ENCODE results near the gene MCRIP1.
"Not testable (repeated sequence)": the region's sequence is repeated elsewhere in the genome, so short reads cannot be mapped to it uniquely, and the experiment has no call there.

Gene MCRIP1

GRCh38 chr17:81840826-81841778 lies 8.0 kb upstream of the MCRIP1 start:
- no peak for DNase-seq

DNA sequence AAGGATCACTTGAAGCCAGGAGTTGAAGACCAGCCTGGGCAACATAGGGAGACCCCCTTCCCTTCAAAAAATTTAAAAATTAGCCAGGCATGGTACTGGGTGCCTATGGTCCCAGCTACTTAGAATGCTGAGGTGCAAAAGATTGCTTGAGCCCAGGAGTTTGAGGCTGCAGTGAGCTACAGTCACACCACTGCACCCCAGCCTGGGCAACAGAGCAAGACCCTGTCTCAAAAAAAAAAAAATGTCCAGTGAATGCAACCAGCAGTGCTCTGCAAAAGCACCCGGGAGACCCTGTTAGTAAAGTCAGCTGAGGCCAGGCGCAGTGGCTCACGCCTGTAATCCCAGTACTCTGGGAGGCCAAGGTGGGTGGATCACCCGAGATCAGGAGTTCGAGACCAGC lies 7.0 kb upstream of the MCRIP1 start:
- DNase-seq: not testable (repeated sequence)

- no peak for DNase-seq
Measured at GRCh38 chr17:81839301-81839700, 6.2 kb upstream of the MCRIP1 start.

DNA sequence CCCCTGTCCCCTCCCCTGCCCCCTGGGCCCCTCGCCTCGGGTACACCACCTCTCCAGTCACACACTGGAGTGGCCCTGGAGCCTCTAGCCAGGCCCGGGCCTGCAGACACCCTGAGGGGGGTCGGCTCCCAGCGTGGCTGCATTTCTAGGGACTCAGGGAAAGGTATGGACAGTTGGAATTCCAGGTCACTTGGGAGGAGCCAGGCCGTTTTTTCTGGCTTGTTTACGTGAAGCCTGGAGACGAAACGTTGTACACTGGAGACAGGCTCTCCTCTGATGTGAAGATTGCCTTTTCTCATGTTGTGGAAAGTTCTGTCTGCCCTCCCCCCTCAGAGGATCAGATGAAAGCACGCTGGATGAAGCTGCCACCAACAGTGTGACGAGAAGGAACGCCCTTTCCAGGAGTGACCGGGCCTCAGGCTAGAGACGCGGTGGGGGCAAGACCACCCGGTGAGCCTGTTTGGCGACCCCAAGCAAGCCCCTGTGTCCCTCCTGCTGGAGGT lies 5.7 kb upstream of the MCRIP1 start:
- no peak for DNase-seq

- DNase-seq: no peak
Measured at GRCh38 chr17:81837641-81838040, 4.5 kb upstream of the MCRIP1 start.

GRCh38 chr17:81834831-81835267 lies 1.8 kb upstream of the MCRIP1 start, which contains the start of gene PPP1R27:
Gene PPP1R27, minus strand, starts transcription at chr17:81835050. Its CDS starts 97 bp downstream, at chr17:81834953.
- no peak for DNase-seq

GRCh38 chr17:81833921-81834830 lies 1.1 kb upstream of the MCRIP1 start:
- no peak for DNase-seq

- DNase-seq: no peak
Measured at GRCh38 chr17:81832608-81833159, 407 bp downstream of the MCRIP1 start.

DNA sequence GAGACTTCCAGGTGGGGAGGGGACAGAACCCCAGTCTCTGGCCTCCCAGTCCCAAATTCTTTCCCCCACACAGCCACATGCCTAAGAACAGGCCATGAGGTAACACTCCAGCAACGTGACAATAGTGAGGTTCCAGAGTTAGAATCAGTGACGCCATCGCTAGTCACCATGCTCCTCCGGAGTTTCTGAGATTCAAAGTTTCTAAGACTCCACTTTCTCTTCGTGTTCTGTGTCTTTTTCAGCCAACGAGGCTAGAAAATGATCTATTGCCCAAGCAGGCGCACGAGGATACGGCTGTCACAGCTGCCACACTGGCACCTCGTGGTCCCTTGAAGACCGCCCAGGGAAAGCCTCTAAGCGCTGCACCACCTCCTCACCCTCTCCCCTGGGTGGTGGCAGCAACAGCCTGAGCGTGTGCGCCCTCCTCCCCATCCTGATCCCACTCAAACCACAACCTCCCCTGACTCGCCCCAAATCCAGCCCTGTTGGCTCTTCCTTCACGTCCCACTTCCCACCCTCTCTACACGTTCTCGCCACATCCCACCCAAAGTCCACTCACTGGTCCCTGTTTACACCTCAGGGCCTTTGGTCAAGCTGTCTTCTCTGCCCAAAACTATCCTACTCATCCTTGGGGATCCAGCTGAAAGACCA lies 1.0 kb downstream of the MCRIP1 start:
- DNase-seq: no peak

DNA sequence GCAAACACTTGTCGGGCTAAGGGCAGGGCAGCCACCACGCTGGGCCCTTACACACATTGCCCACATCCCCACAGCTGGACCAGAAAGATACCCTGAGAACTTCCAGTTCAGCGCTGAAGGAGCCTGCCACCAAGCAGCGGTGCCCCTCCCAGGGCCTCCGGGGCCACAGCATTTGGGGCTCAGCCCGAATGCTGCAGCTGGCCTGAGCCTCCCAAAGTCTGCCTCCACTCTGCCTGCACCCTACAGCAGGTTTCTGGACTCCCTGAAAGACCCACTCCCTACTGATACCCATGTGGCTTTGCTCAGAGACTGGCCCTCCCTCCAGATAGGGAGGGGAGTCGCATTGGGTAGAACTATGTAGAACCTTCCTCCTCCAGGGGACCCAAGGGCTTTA lies 1.5 kb downstream of the MCRIP1 start:
- DNase-seq: no peak

GRCh38 chr17:81829858-81830257 lies 3.2 kb downstream of the MCRIP1 start:
- DNase-seq: no peak

DNA sequence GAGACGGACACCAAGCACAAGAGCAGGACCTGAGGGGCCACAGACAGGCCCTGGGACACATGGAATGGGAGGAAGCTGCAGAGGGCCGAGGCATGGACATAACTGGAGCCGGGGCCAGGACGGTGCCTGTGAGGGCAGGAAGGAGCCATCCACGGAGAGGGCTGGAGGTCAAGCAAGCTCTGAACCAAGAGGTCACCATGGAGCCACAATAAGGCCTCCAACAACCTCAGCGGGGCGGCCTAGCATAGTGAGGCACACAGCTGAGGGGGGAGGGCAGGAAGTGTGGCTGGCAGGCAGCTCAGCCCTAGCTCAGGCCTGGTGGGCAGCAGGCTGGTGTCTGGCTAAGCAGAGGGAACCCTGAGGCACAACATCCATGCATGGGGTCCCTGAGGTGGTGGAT lies 4.4 kb downstream of the MCRIP1 start:
- DNase-seq: no peak

DNA sequence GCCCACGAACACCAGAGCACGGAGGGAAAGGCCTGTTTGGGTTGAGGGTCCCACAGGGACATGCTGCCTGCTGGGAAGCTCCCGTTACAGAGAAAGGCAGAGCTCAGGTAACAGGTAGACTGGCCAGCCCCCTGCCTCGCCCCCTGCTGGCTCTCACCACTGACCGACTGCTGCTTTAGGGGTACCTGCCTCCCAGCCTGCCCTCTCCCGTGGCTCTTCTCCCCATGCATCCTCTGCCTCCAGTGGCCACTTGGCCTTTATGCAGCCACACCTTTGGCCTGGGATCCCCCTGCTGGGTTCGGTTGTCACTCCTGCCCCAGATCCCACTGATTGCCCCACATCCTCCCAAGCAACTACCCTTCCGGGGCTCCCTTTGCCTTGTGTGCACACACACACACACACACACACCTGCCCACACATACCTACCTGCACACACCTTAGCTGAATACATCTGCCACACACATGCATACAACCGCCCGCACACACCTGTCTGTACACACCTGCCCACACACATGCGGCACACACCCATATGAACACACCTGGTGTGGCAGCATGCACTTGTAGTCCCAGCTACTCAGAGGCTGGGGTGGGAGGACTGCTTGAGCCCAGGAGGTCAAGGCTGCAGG lies 7.1 kb downstream of the MCRIP1 start:
- DNase-seq: no peak

- no peak for DNase-seq
Measured at GRCh38 chr17:81824595-81824994, 8.5 kb downstream of the MCRIP1 start.

DNA sequence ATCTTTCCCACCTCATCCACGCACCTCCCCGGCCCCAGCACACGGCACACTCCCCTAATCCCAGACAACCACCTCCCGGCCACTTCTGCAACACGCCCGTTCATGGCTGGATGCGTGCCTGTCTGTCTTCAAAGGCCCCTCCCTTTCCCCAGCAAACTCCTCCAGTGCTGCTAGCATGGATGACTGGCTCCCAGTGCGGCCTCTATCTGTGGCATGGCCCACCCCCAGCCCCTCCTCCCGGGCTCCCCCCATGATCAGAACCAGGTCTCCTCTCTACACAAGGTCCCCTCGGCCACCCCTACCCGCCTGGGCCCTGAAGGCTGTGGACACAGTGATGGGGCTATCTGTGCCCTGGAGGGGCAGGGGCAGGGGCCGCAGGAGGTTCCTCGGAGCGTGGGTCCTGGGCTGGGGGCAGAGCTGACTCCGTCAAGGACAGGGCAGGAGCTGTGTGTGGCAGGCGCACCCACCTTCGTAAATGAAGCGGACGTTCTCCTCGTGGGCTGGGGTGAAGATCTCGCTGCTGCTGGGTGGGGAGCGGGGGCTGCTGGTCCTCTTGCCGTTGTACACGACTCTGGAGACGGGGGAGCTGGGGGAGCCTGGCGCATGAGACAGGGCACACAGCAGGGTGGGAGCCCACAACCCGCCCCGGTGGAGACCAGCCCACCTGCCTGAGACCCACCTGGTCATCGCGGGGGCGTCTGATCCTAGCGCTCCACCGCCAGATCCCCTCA lies 9.1 kb downstream of the MCRIP1 start:
- no peak for DNase-seq

GRCh38 chr17:81822996-81823819 lies 9.9 kb downstream of the MCRIP1 start:
- no peak for DNase-seq

DNA sequence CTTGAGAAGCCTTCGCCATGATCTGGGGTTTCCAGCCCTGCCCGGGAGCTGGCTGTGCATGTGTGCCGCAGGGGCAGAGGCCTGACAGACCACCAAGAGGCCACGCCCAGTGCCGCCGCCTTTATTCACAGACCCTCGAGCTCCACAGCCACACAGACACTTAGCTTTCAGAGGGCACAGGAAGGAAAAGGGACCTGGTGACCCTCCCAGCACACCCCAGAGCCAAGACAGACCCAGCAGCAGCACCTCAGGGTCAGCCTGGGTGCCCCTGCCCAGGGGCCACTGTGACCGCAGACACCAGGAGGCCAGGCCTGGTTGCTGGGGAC lies 10.8 kb downstream of the MCRIP1 start:
- DNase-seq: no peak

- peak; percentile 86 for DNase-seq
Measured at GRCh38 chr17:81821603-81822311, 11.3 kb downstream of the MCRIP1 start.

GRCh38 chr17:81821147-81821546 lies 11.9 kb downstream of the MCRIP1 start:
- DNase-seq: peak; percentile 39

DNA sequence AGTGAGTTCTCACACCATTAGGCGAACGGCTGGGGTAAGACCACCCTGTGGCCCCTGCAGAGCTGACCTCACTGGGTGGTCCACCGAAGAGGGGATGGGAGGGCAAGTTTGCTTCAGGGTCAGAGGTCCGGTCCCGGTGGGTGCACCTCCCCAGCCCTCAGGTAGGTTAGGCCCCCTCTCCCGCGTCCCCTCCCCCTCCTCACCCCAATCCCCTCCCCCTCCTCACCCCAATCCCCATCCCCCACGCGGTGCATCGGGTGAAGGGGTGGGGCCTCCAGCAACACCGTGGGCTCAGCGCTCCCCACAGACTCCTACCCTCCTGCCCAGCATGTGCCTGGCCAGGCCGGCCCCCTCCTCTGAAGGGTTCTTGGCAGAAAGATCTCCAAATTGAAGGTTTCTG lies 13.4 kb downstream of the MCRIP1 start:
- DNase-seq: no peak

All from NCI-H226 (cell line).